ENCODE data around the gene ABLIM2. TPM values are rescaled to one million over a fixed set of nuclear protein-coding genes. Genes with fewer than 3 reads are reported as not detected.

Gene ABLIM2
- total RNA-seq, 4 donors from 2014 or later: 4.2 to 28.5 (median 8.7) TPM

GRCh38 chr4:8122746-8123145 lies 35.9 kb downstream of the ABLIM2 start:
- H3K9me3 ChIP-seq: no peaks in the 10 kb centered on the region
- no peaks in the 10 kb centered on the region for H3K27me3 ChIP-seq
- no peak for TF ChIP-seq POLR2A (IDR thresholded peaks at IDR 0.05; ENCODE audit: low read depth)
- TF ChIP-seq, protein P1, sequence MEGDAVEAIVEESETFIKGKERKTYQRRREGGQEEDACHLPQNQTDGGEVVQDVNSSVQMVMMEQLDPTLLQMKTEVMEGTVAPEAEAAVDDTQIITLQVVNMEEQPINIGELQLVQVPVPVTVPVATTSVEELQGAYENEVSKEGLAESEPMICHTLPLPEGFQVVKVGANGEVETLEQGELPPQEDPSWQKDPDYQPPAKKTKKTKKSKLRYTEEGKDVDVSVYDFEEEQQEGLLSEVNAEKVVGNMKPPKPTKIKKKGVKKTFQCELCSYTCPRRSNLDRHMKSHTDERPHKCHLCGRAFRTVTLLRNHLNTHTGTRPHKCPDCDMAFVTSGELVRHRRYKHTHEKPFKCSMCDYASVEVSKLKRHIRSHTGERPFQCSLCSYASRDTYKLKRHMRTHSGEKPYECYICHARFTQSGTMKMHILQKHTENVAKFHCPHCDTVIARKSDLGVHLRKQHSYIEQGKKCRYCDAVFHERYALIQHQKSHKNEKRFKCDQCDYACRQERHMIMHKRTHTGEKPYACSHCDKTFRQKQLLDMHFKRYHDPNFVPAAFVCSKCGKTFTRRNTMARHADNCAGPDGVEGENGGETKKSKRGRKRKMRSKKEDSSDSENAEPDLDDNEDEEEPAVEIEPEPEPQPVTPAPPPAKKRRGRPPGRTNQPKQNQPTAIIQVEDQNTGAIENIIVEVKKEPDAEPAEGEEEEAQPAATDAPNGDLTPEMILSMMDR (IDR thresholded peaks at IDR 0.05): no peak
- no peak for TF ChIP-seq EP300 (IDR thresholded peaks at IDR 0.05)
- no peak for TF ChIP-seq POLR2AphosphoS5 (IDR thresholded peaks at IDR 0.05)
- no peak for DNase-seq (ENCODE audit: extremely low spot score)
- 95% methylated on average over 8 of the region's 10 CpGs for WGBS
- H3K27ac ChIP-seq (replicated peaks in 1 of 4): no peak overlapping the region
- intact Hi-C loops (cut with DNase I): no loop called here
- H3K4me1 ChIP-seq: peaks cover 0 to 5% (median 4%) of the 10 kb centered on the region in 4 donors
- H3K4me3 ChIP-seq: no peak overlapping the region
- H3K36me3 ChIP-seq: peaks cover 0 to 4% (median 0%) of the 10 kb centered on the region in 4 donors

- H3K27ac ChIP-seq (replicated peaks in 1 of 4): no peak overlapping the region
- DNase-seq (ENCODE audit: extremely low spot score): no peak
- no peak overlapping the region for H3K4me3 ChIP-seq
- WGBS: 100% methylated on average over 1 of the region's 16 CpGs
- no peaks in the 10 kb centered on the region for H3K27me3 ChIP-seq
- H3K9me3 ChIP-seq: no peaks in the 10 kb centered on the region
- intact Hi-C loops (cut with DNase I): no loop called here
- no peak for TF ChIP-seq POLR2AphosphoS5 (IDR thresholded peaks at IDR 0.05)
- no peak for TF ChIP-seq POLR2A (IDR thresholded peaks at IDR 0.05; ENCODE audit: low read depth)
- TF ChIP-seq EP300 (IDR thresholded peaks at IDR 0.05): no peak
- TF ChIP-seq, protein P1 (IDR thresholded peaks at IDR 0.05): no peak
- H3K36me3 ChIP-seq: peaks cover 0 to 4% (median 0%) of the 10 kb centered on the region in 4 donors
- peaks cover 0 to 13% (median 10%) of the 10 kb centered on the region in 4 donors for H3K4me1 ChIP-seq
Observed at GRCh38 chr4:8121292-8122015, 37.2 kb downstream of the ABLIM2 start.

DNA sequence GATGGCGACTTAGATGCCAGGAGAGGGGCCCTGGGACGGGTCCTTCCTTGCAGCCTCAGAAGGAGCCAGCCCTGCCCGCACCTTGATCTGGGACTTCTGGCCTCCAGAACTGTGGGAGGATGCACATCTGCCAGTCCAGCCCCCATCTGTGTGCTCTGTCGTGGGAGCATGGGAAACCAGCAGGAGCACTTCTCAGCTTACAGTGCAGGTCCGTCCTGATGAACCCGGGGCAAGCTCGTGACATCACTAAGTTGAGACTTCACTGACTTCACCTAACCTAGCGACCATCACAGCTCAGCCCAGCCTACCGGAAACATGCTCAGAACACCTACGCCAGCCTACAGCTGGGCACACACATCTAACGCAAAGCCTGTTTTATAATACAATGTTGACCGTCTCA lies 38.1 kb downstream of the ABLIM2 start:
- H3K27me3 ChIP-seq: no peaks in the 10 kb centered on the region
- H3K9me3 ChIP-seq: no peaks in the 10 kb centered on the region
- H3K27ac ChIP-seq (replicated peaks in 1 of 4): no peak overlapping the region
- TF ChIP-seq EP300 (IDR thresholded peaks at IDR 0.05) (no peak), POLR2A (IDR thresholded peaks at IDR 0.05; ENCODE audit: low read depth) (no peak), POLR2AphosphoS5 (IDR thresholded peaks at IDR 0.05) (no peak)
- TF ChIP-seq, protein P1 (IDR thresholded peaks at IDR 0.05): no peak
- H3K36me3 ChIP-seq: peaks cover 0 to 4% (median 0%) of the 10 kb centered on the region in 4 donors
- intact Hi-C loops (cut with DNase I): no loop called here
- DNase-seq (ENCODE audit: extremely low spot score): no peak
- WGBS: 80% methylated on average over 12 of the region's 12 CpGs
- no peak overlapping the region for H3K4me3 ChIP-seq
- H3K4me1 ChIP-seq: peaks cover 0 to 13% (median 10%) of the 10 kb centered on the region in 4 donors

- WGBS: 88% methylated on average over 17 of the region's 18 CpGs
- H3K27me3 ChIP-seq: no peaks in the 10 kb centered on the region
- intact Hi-C loops (cut with DNase I): no loop called here
- DNase-seq (ENCODE audit: extremely low spot score): no peak
- H3K4me1 ChIP-seq: peaks cover 0 to 14% (median 11%) of the 10 kb centered on the region in 4 donors
- TF ChIP-seq EP300 (IDR thresholded peaks at IDR 0.05) (no peak), POLR2A (IDR thresholded peaks at IDR 0.05; ENCODE audit: low read depth) (no peak), POLR2AphosphoS5 (IDR thresholded peaks at IDR 0.05) (no peak)
- TF ChIP-seq, protein P1 (IDR thresholded peaks at IDR 0.05): no peak
- no peak overlapping the region for H3K4me3 ChIP-seq
- H3K9me3 ChIP-seq: no peaks in the 10 kb centered on the region
- no peak overlapping the region for H3K27ac ChIP-seq (replicated peaks in 1 of 4)
- H3K36me3 ChIP-seq: no peaks in the 10 kb centered on the region
Observed at GRCh38 chr4:8119877-8120276, 38.7 kb downstream of the ABLIM2 start.
